Mesenchymal stem cell (in vitro differentiated cells and primary cell): ENCODE data around the gene FGF14.

Experiments used
- DNase-seq: peaks from one replicate; pipeline ENCODE4 v3.0.0-alpha.2; 2013
- H2AFZ ChIP-seq: one replicate; pipeline ENCODE4 v1.6.1; 2013; ENCODE audit warnings: low read depth, mild to moderate bottlenecking, control low read depth, inconsistent platforms, low read length, moderate library complexity
- H2AK5ac ChIP-seq: 2 replicates; pipeline ENCODE4 v1.6.1; 2013; ENCODE audit warnings: low read length, moderate library complexity, mild to moderate bottlenecking, inconsistent platforms; ENCODE audit not compliant: severe bottlenecking
- H2BK120ac ChIP-seq: one replicate; pipeline ENCODE4 v1.6.1; 2013; ENCODE audit warnings: low read depth, mild to moderate bottlenecking, inconsistent platforms, low read length, moderate library complexity
- H2BK12ac ChIP-seq, 2 experiments: one replicate each; pipeline ENCODE4 v1.6.1; 2013; ENCODE audit warnings: inconsistent platforms in 2 of 2, low read length in 2 of 2, mild to moderate bottlenecking in 2 of 2, moderate library complexity in 2 of 2, control low read depth in 1 of 2
- H2BK15ac ChIP-seq: one replicate; pipeline ENCODE4 v1.6.1; 2013; ENCODE audit warnings: mild to moderate bottlenecking, low read depth, inconsistent platforms; ENCODE audit not compliant: poor library complexity, severe bottlenecking
- H2BK5ac ChIP-seq: 2 replicates; pipeline ENCODE4 v1.6.1; 2013; ENCODE audit warnings: low read depth, mild to moderate bottlenecking, low read length, control low read depth, inconsistent platforms; ENCODE audit not compliant: poor library complexity, severe bottlenecking
- H3K14ac ChIP-seq, 2 experiments: one replicate each; pipeline ENCODE4 v1.6.1; 2013; ENCODE audit warnings: inconsistent platforms in 2 of 2, low read length in 2 of 2, control low read depth in 1 of 2, mild to moderate bottlenecking in 1 of 2, moderate library complexity in 1 of 2
- H3K18ac ChIP-seq, 2 experiments: one replicate each; pipeline ENCODE4 v1.6.1; 2013; ENCODE audit warnings: inconsistent platforms in 2 of 2, low read length in 2 of 2, control low read depth in 1 of 2, low read depth in 1 of 2, mild to moderate bottlenecking in 1 of 2
- H3K23ac ChIP-seq, 2 experiments: one replicate each; pipeline ENCODE4 v1.6.1; 2013; ENCODE audit warnings: inconsistent platforms in 2 of 2, low read length in 2 of 2, mild to moderate bottlenecking in 2 of 2, moderate library complexity in 2 of 2, control low read depth in 1 of 2
- H3K27ac ChIP-seq: 2 replicates; pipeline ENCODE4 v1.5.1; 2013; ENCODE audit warnings: mild to moderate bottlenecking, moderate library complexity, low read length, control low read depth, inconsistent platforms; ENCODE audit not compliant: poor library complexity, severe bottlenecking
- H3K27me3 ChIP-seq, 2 experiments: 2 replicates each; pipeline versions ENCODE4 v1.6.1 to v1.7.0; 2013; ENCODE audit warnings: low read length in 2 of 2, mild to moderate bottlenecking in 2 of 2, moderate library complexity in 2 of 2, control low read depth in 1 of 2, inconsistent platforms in 1 of 2; ENCODE audit not compliant: control insufficient read depth in 1 of 2, insufficient read depth in 1 of 2
- H3K36me3 ChIP-seq, 2 experiments: 2 replicates each; pipeline versions ENCODE4 v1.6.1 to v1.7.0; 2013; ENCODE audit warnings: low read length in 2 of 2, control low read depth in 1 of 2, inconsistent platforms in 1 of 2, low read depth in 1 of 2, mild to moderate bottlenecking in 1 of 2; ENCODE audit not compliant: insufficient read depth in 2 of 2, control insufficient read depth in 1 of 2
- H3K4ac ChIP-seq, 2 experiments: one replicate each; pipeline ENCODE4 v1.6.1; 2013; ENCODE audit warnings: inconsistent platforms in 2 of 2, low read length in 2 of 2, mild to moderate bottlenecking in 2 of 2, moderate library complexity in 2 of 2, control low read depth in 1 of 2, low read depth in 1 of 2
- H3K4me1 ChIP-seq: 2 replicates; pipeline ENCODE4 v1.6.1; 2013; ENCODE audit warnings: low read depth, low read length, control low read depth; ENCODE audit not compliant: control insufficient read depth, insufficient read depth
- H3K4me2 ChIP-seq: 2 replicates; pipeline ENCODE4 v1.6.1; 2013; ENCODE audit warnings: low read length, mild to moderate bottlenecking, inconsistent platforms; ENCODE audit not compliant: poor library complexity, severe bottlenecking
- H3K4me3 ChIP-seq, 2 experiments: 2 replicates each; pipeline versions ENCODE4 v1.5.1 to v1.7.0; 2013; ENCODE audit warnings: low read length in 2 of 2, mild to moderate bottlenecking in 2 of 2, control low read depth in 1 of 2, low read depth in 1 of 2; ENCODE audit not compliant: insufficient read depth in 1 of 2
- H3K79me1 ChIP-seq: replicated peaks from 2 replicates; pipeline ENCODE4 v1.6.1; 2013; ENCODE audit warnings: mild to moderate bottlenecking, control low read depth, low read length, inconsistent platforms; ENCODE audit not compliant: poor library complexity, severe bottlenecking
- H3K9ac ChIP-seq: 2 replicates; pipeline ENCODE4 v1.7.0; 2013; ENCODE audit warnings: mild to moderate bottlenecking, low read length, moderate library complexity
- H3K9me3 ChIP-seq: 2 replicates; pipeline ENCODE4 v1.7.0; 2013; ENCODE audit warnings: mild to moderate bottlenecking, low read length; ENCODE audit not compliant: control insufficient read depth
- H4K8ac ChIP-seq: one replicate; pipeline ENCODE4 v1.6.1; 2013; ENCODE audit warnings: inconsistent platforms, mild to moderate bottlenecking, low read length, moderate library complexity
- H4K91ac ChIP-seq: one replicate; pipeline ENCODE4 v1.6.1; 2013; ENCODE audit warnings: mild to moderate bottlenecking, low read length, inconsistent platforms
- whole genome bisulfite sequencing: methylation state at CpG from one replicate; pipeline ENCODE4 v1.1.7; 2013; ENCODE audit warnings: mixed read lengths; 5-methylcytosine and 5-hydroxymethylcytosine counted together

FGF14 gene

GRCh38 chr13:102033857-102034331 lies 368.0 kb downstream of the FGF14 start:
- no peak overlapping the region for H3K4me2 ChIP-seq
- no peak overlapping the region for H3K18ac ChIP-seq
- H2AK5ac ChIP-seq: no peak overlapping the region
- no peaks in the 10 kb centered on the region for H3K36me3 ChIP-seq
- H3K4me3 ChIP-seq: no peak overlapping the region
- H2AFZ ChIP-seq: no peak overlapping the region
- H3K23ac ChIP-seq: no peak overlapping the region
- no peaks in the 10 kb centered on the region for H3K79me1 ChIP-seq
- no peak overlapping the region for H3K9ac ChIP-seq
- H4K8ac ChIP-seq: no peak overlapping the region
- H3K4me1 ChIP-seq: no peaks in the 10 kb centered on the region
- no peaks in the 10 kb centered on the region for H3K9me3 ChIP-seq
- no peak for DNase-seq
- no peak overlapping the region for H4K91ac ChIP-seq
- no peaks in the 10 kb centered on the region for H3K27me3 ChIP-seq
- H3K27ac ChIP-seq: no peak overlapping the region
- no peak overlapping the region for H2BK5ac ChIP-seq
- H2BK120ac ChIP-seq: no peak overlapping the region
- no peak overlapping the region for H3K14ac ChIP-seq
- H3K4ac ChIP-seq: no peak overlapping the region
- H2BK12ac ChIP-seq: no peak overlapping the region
- 70% methylated on average over 5 of the region's 5 CpGs for WGBS
- no peak overlapping the region for H2BK15ac ChIP-seq

GRCh38 chr13:102033386-102033785 lies 368.5 kb downstream of the FGF14 start:
- H2BK120ac ChIP-seq: no peak overlapping the region
- no peak overlapping the region for H3K23ac ChIP-seq
- no peak overlapping the region for H2AFZ ChIP-seq
- H3K14ac ChIP-seq: no peak overlapping the region
- no peaks in the 10 kb centered on the region for H3K4me1 ChIP-seq
- no peak overlapping the region for H3K4me2 ChIP-seq
- H4K8ac ChIP-seq: no peak overlapping the region
- no peak overlapping the region for H2BK12ac ChIP-seq
- no peak overlapping the region for H2BK15ac ChIP-seq
- no peak overlapping the region for H2BK5ac ChIP-seq
- no peak for DNase-seq
- no peak overlapping the region for H2AK5ac ChIP-seq
- no peaks in the 10 kb centered on the region for H3K27me3 ChIP-seq
- H3K18ac ChIP-seq: no peak overlapping the region
- H3K4me3 ChIP-seq: no peak overlapping the region
- 74% methylated on average over 6 of the region's 7 CpGs for WGBS
- no peak overlapping the region for H3K4ac ChIP-seq
- H3K36me3 ChIP-seq: no peaks in the 10 kb centered on the region
- H3K79me1 ChIP-seq: no peaks in the 10 kb centered on the region
- H4K91ac ChIP-seq: no peak overlapping the region
- H3K9me3 ChIP-seq: no peaks in the 10 kb centered on the region
- no peak overlapping the region for H3K9ac ChIP-seq
- no peak overlapping the region for H3K27ac ChIP-seq

GRCh38 chr13:102028868-102029267 lies 373.0 kb downstream of the FGF14 start:
- H3K36me3 ChIP-seq: no peaks in the 10 kb centered on the region
- H3K4me2 ChIP-seq: no peak overlapping the region
- H3K23ac ChIP-seq: no peak overlapping the region
- no peak overlapping the region for H2BK120ac ChIP-seq
- H3K14ac ChIP-seq: no peak overlapping the region
- no peak overlapping the region for H2BK15ac ChIP-seq
- no peak overlapping the region for H3K4ac ChIP-seq
- no peak overlapping the region for H2BK12ac ChIP-seq
- H2AK5ac ChIP-seq: no peak overlapping the region
- H3K79me1 ChIP-seq: no peaks in the 10 kb centered on the region
- no peak for DNase-seq
- no peak overlapping the region for H2BK5ac ChIP-seq
- no peak overlapping the region for H3K9ac ChIP-seq
- H2AFZ ChIP-seq: no peak overlapping the region
- no peak overlapping the region for H4K8ac ChIP-seq
- H3K9me3 ChIP-seq: no peaks in the 10 kb centered on the region
- H3K4me1 ChIP-seq: no peaks in the 10 kb centered on the region
- no peak overlapping the region for H3K4me3 ChIP-seq
- 73% methylated on average over 4 of the region's 5 CpGs for WGBS
- no peaks in the 10 kb centered on the region for H3K27me3 ChIP-seq
- H4K91ac ChIP-seq: no peak overlapping the region
- H3K27ac ChIP-seq: no peak overlapping the region
- no peak overlapping the region for H3K18ac ChIP-seq

GRCh38 chr13:102028206-102028605 lies 373.6 kb downstream of the FGF14 start:
- no peak overlapping the region for H2BK5ac ChIP-seq
- 56% methylated on average over 4 of the region's 4 CpGs for WGBS
- no peak overlapping the region for H3K14ac ChIP-seq
- no peak overlapping the region for H3K4me2 ChIP-seq
- no peak overlapping the region for H4K8ac ChIP-seq
- no peak overlapping the region for H3K18ac ChIP-seq
- DNase-seq: no peak
- no peak overlapping the region for H3K27ac ChIP-seq
- H2BK12ac ChIP-seq: no peak overlapping the region
- no peak overlapping the region for H3K9ac ChIP-seq
- no peaks in the 10 kb centered on the region for H3K27me3 ChIP-seq
- H2BK120ac ChIP-seq: no peak overlapping the region
- H4K91ac ChIP-seq: no peak overlapping the region
- H3K9me3 ChIP-seq: no peaks in the 10 kb centered on the region
- H2BK15ac ChIP-seq: no peak overlapping the region
- no peak overlapping the region for H3K4ac ChIP-seq
- H3K4me1 ChIP-seq: no peaks in the 10 kb centered on the region
- H3K23ac ChIP-seq: no peak overlapping the region
- no peaks in the 10 kb centered on the region for H3K79me1 ChIP-seq
- no peak overlapping the region for H2AK5ac ChIP-seq
- no peak overlapping the region for H2AFZ ChIP-seq
- H3K36me3 ChIP-seq: no peaks in the 10 kb centered on the region
- no peak overlapping the region for H3K4me3 ChIP-seq
